MCF 10A (cell line): ENCODE data around the gene PCYT2. TPM values are rescaled to one million over a fixed set of nuclear protein-coding genes. Genes with fewer than 3 reads are reported as not detected.
"Not testable (repeated sequence)": the region's sequence is repeated elsewhere in the genome, so short reads cannot be mapped to it uniquely, and the experiment has no call there.

Experiments used
- BruUV-seq: library from RNA; stranded (reverse); fragments of 400-500 nt; replicated peaks from 2 replicates; lab custom pipeline; 2021; lab: Mats Ljungman, UMichigan
- CTCF ChIA-PET: fragments of 300-600 bp; sonication (Branson Sonifier 250); formaldehyde crosslinking; extraction: SDS; loops from one replicate; lab custom pipeline; 2021; ENCODE audit warnings: antibody characterized with exemption, inconsistent platforms; lab: Yijun Ruan, JAX
- POLR2A ChIA-PET: fragments of 300-600, 350-650 bp; sonication (Branson Sonifier 250); formaldehyde crosslinking; extraction: SDS; loops from one replicate; lab custom pipeline; 2020; ENCODE audit warnings: antibody characterized with exemption, inconsistent platforms; lab: Yijun Ruan, JAX
- DNase-seq: peaks from one replicate; pipeline ENCODE4 v3.0.0-alpha.2; 2018; ENCODE audit not compliant: unreplicated experiment
- H3K27ac Mint-ChIP-seq: one replicate; pipeline ENCODE4 v1.8.0; 2022; ENCODE audit warnings: mild to moderate bottlenecking, low read depth, mixed read lengths; ENCODE audit not compliant: unreplicated experiment
- H3K27me3 Mint-ChIP-seq: one replicate; pipeline ENCODE4 v1.8.0; 2022; ENCODE audit warnings: mixed read lengths; ENCODE audit not compliant: insufficient read depth, unreplicated experiment
- H3K36me3 Mint-ChIP-seq: one replicate; pipeline ENCODE4 v1.8.0; 2022; ENCODE audit warnings: mild to moderate bottlenecking, moderate library complexity, mixed read lengths; ENCODE audit not compliant: insufficient read depth, unreplicated experiment
- H3K4me1 Mint-ChIP-seq: one replicate; pipeline ENCODE4 v1.8.0; 2022; ENCODE audit warnings: mixed read lengths; ENCODE audit not compliant: insufficient read depth, unreplicated experiment
- H3K4me3 Mint-ChIP-seq: one replicate; pipeline ENCODE4 v1.8.0; 2022; ENCODE audit warnings: mild to moderate bottlenecking, moderate library complexity, mixed read lengths; ENCODE audit not compliant: unreplicated experiment
- H3K9me3 Mint-ChIP-seq: one replicate; pipeline ENCODE4 v1.8.0; 2022; ENCODE audit warnings: mixed read lengths; ENCODE audit not compliant: unreplicated experiment
- CTCF ChIP-seq: fragments of 200-600 bp; IDR thresholded peaks from one replicate; pipeline ENCODE4 v1.8.0; 2022; ENCODE audit warnings: antibody characterized with exemption, mild to moderate bottlenecking; ENCODE audit not compliant: unreplicated experiment
- intact Hi-C: fragments of 100-400 bp; cut with micrococcal nuclease; formaldehyde crosslinking; loops from 2 replicates; pipeline ENCODE4 v1.14.1; 2022
- total RNA-seq: library from RNA; stranded (reverse); gene quantifications from 2 replicates; pipeline ENCODE4 v1.2.3, GENCODE V29; 2022

The PCYT2 gene
- total RNA-seq, 1 experiment from 2014 or later = 26.8 TPM

- H3K9me3 Mint-ChIP-seq = no peaks in the 10 kb centered on the region
- no peak overlapping the region for H3K27ac Mint-ChIP-seq
Observed at GRCh38 chr17:81920612-81921536, 9.7 kb upstream of the PCYT2 start.

GRCh38 chr17:81918832-81919545 is 7.8 kb upstream of the PCYT2 start:
- DNase-seq = no peak
- no peak for TF ChIP-seq CTCF
- H3K4me3 Mint-ChIP-seq = no peak overlapping the region
- POLR2A ChIA-PET = no interaction called here
- intact Hi-C loops = loop anchor here (10.0 kb wide), 1 partner anchor 54 kb away; the partner anchor contains the start of gene P4HB
- H3K4me1 Mint-ChIP-seq = peaks cover 27% of the 10 kb centered on the region
- CTCF ChIA-PET = no interaction called here
- no peaks in the 10 kb centered on the region for H3K9me3 Mint-ChIP-seq
- H3K36me3 Mint-ChIP-seq = peaks cover 63% of the 10 kb centered on the region
- no peak overlapping the region for H3K27ac Mint-ChIP-seq
- BruUV-seq = no TSS peak
- H3K27me3 Mint-ChIP-seq = no peaks in the 10 kb centered on the region

More at GRCh38 chr17:81920612-81921536, 9.7 kb upstream of the PCYT2 start:
- H3K4me3 Mint-ChIP-seq = no peak overlapping the region
- BruUV-seq = no TSS peak
- CTCF ChIA-PET = interaction anchor here (0.6 kb wide), 1 partner anchor 58 kb away, joined by 3 read pairs; no protein-coding TSS in a partner anchor
- POLR2A ChIA-PET = no interaction called here
- TF ChIP-seq CTCF = no peak
- peaks cover 51% of the 10 kb centered on the region for H3K36me3 Mint-ChIP-seq
- no peak for DNase-seq
- H3K27me3 Mint-ChIP-seq = no peaks in the 10 kb centered on the region
- intact Hi-C loops = no loop called here
- peaks cover 30% of the 10 kb centered on the region for H3K4me1 Mint-ChIP-seq

- intact Hi-C loops = loop anchor here (10.0 kb wide), 1 partner anchor 54 kb away; the partner anchor contains the start of gene P4HB
- peak overlapping the region; percentile 87 for H3K4me3 Mint-ChIP-seq
- peak overlapping the region; percentile 87 for H3K27ac Mint-ChIP-seq
- DNase-seq, H3K9me3 Mint-ChIP-seq, CTCF ChIA-PET, H3K27me3 Mint-ChIP-seq, BruUV-seq: not testable (repeated sequence)
- POLR2A ChIA-PET = interaction anchor here (1.6 kb wide), 1 partner anchor 21 kb away, joined by 6 read pairs; no protein-coding TSS in a partner anchor
- H3K36me3 Mint-ChIP-seq = peaks cover 64% of the 10 kb centered on the region
- H3K4me1 Mint-ChIP-seq = peaks cover 27% of the 10 kb centered on the region
Observed at GRCh38 chr17:81918333-81918669, 7.1 kb upstream of the PCYT2 start.

GRCh38 chr17:81917565-81918332 is 6.5 kb upstream of the PCYT2 start, which contains the start of gene SIRT7:
Gene SIRT7 (minus strand): TSS chr17:81918176. CDS start chr17:81918131, 45 bp downstream.
- peaks cover 64% of the 10 kb centered on the region for H3K36me3 Mint-ChIP-seq
- intact Hi-C loops = loop anchor here (10.0 kb wide), 1 partner anchor 53 kb away; the partner anchor contains the start of gene P4HB
- peak; percentile 75 for DNase-seq
- peaks cover 27% of the 10 kb centered on the region for H3K4me1 Mint-ChIP-seq
- CTCF ChIA-PET = interaction anchor here (0.6 kb wide), 3 partner anchors 104 to 1279 kb away, joined by 3 to 4 read pairs (median 3); no protein-coding TSS in a partner anchor
- POLR2A ChIA-PET = interaction anchor here (0.7 to 2.8 kb wide), 18 partner anchors 9 to 364 kb away, joined by 3 to 59 read pairs (median 4); partner anchors contain the start of genes ARHGDIA, ARL16, CENPX and FASN
- TF ChIP-seq CTCF = no peak
- H3K9me3 Mint-ChIP-seq = no peaks in the 10 kb centered on the region
- peak within 1 kb of the TSS; percentile 87 for H3K4me3 Mint-ChIP-seq
- H3K27me3 Mint-ChIP-seq = no peaks in the 10 kb centered on the region
- BruUV-seq = no TSS peak
- peak within 1 kb of the TSS; percentile 87 for H3K27ac Mint-ChIP-seq
